Tibial artery (tissue), 4 donors: ENCODE results near the gene GNMT.

Source experiments
- DNase-seq, 2 donors: peaks; one replicate each; pipeline ENCODE4 v3.0.0-alpha.2; 2019
- H3K27ac ChIP-seq, 2 donors: fragments of 200-600 bp; sonication (generic) in 1 of 2; 1 replicate in 1 of 2; 2 replicates in 1 of 2; pipeline ENCODE4 v1.5.1; 2018 to 2019; ENCODE audit warnings: mild to moderate bottlenecking in 1 of 2
- H3K27me3 ChIP-seq, 2 donors: fragments of 200-600 bp; sonication (generic) in 1 of 2; one replicate each; pipeline versions ENCODE4 v1.5.1 to v1.6.0; 2016 to 2019
- H3K36me3 ChIP-seq, 3 donors: fragments of 200-600 bp; sonication (generic) in 2 of 3; one replicate each; pipeline ENCODE4 v1.5.1; 2016 to 2019; ENCODE audit warnings: mild to moderate bottlenecking in 2 of 3
- H3K4me1 ChIP-seq, 4 donors: fragments of 200-600 bp; sonication (generic) in 2 of 4; 1 replicate in 3 of 4; 2 replicates in 1 of 4; pipeline ENCODE4 v1.5.1; 2016 to 2019
- H3K4me3 ChIP-seq, 2 donors: fragments of 200-600 bp; sonication (generic) in 1 of 2; 1 replicate in 1 of 2; 2 replicates in 1 of 2; pipeline ENCODE4 v1.5.1; 2018 to 2019; ENCODE audit warnings: mild to moderate bottlenecking in 2 of 2
- H3K9me3 ChIP-seq, 3 donors: fragments of 200-600 bp; sonication (generic) in 1 of 3; one replicate each; pipeline ENCODE4 v1.5.1; 2016 to 2019
- intact Hi-C: fragments of 100-400 bp; cut with DNase I; formaldehyde crosslinking; loops from one replicate; pipeline ENCODE4 v1.15.0; 2023; ENCODE audit warnings: low total_unique reads
- TF ChIP-seq, protein P1 (sequence below), 2 experiments: fragments of 200-600 bp in 1 of 2; fragments of 450-650 bp in 1 of 2; IDR thresholded peaks; one replicate each; pipeline ENCODE4 v1.5.1; 2017 to 2019; ENCODE audit warnings: antibody characterized with exemption in 2 of 2, mild to moderate bottlenecking in 1 of 2, moderate library complexity in 1 of 2

GNMT gene

DNA sequence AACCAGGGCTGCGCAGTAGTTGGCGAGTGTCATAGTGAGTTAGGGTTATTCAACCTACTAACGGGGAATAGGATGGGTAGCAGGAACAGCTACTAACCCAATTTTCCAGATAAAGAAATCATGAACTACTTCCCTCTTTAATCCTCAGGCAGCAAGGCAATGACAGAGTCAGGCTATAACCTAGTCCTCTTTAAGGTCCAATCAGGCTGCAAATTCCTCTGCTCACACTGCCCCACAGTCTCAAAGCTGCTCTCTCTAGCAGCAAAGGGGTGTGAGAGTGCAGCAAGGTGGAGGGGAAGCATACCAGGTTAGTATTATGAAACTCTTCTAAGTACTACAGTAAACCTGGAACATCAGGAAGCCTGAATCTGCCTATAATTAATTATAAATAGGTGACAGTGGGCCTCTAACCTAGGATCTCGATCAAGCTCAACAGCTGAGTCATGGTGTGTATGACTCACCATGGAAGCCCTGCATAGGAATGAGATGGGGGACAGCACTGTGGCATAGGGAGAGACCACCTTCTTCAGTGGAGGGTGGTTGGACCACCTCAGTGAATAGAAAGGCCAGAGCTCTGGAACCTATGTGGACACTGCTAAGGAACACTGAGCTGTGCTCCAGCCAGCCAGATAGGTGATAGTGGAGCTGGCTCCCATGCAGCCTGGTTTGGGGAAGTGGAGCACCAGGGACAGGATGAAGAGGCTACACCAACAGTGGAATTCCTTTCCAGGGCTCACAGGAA is 10.5 kb downstream of the GNMT start:
- H3K9me3 ChIP-seq, result no peaks in the 10 kb centered on the region
- TF ChIP-seq, protein P1, sequence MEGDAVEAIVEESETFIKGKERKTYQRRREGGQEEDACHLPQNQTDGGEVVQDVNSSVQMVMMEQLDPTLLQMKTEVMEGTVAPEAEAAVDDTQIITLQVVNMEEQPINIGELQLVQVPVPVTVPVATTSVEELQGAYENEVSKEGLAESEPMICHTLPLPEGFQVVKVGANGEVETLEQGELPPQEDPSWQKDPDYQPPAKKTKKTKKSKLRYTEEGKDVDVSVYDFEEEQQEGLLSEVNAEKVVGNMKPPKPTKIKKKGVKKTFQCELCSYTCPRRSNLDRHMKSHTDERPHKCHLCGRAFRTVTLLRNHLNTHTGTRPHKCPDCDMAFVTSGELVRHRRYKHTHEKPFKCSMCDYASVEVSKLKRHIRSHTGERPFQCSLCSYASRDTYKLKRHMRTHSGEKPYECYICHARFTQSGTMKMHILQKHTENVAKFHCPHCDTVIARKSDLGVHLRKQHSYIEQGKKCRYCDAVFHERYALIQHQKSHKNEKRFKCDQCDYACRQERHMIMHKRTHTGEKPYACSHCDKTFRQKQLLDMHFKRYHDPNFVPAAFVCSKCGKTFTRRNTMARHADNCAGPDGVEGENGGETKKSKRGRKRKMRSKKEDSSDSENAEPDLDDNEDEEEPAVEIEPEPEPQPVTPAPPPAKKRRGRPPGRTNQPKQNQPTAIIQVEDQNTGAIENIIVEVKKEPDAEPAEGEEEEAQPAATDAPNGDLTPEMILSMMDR (IDR thresholded peaks at IDR 0.05), result no peak
- intact Hi-C loops, result loop anchor here (10.0 kb wide), 1 partner anchor 66 kb away; no protein-coding TSS in a partner anchor
- H3K4me3 ChIP-seq, result no peak overlapping the region
- no peak for DNase-seq
- H3K4me1 ChIP-seq, result peaks cover 0 to 4% (median 0%) of the 10 kb centered on the region in 4 donors
- no peak overlapping the region for H3K27ac ChIP-seq
- H3K36me3 ChIP-seq, result peaks cover 28 to 51% (median 42%) of the 10 kb centered on the region in 3 donors
- no peaks in the 10 kb centered on the region for H3K27me3 ChIP-seq

DNA sequence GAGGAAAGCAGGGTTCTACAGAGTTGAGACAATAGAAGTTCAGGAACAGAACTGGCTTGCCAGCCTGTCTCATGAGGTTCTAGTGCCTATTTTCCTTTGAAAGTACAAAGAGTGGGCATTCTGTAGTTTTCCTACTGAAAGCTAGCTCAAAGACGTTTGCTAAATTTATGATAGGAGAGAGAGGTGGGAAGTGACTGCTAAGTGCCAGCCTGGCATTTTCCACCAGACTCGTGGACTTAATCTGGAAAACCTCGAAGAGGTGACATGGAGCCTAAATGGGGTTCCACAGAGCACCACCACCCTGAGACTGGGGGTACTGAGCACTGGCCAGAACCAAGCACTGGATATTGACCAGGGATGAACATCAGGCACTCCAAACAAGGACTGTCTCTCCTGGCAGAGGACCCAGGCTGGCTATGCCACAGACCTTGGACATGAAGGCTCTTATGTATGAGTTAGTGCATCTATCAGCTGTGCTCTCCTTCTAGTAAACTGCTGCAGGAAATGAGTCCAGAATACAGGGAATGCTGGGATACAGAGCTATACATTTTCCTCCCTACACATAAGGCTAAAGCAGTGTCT is 11.3 kb downstream of the GNMT start:
- H3K27ac ChIP-seq, result no peak overlapping the region
- no peaks in the 10 kb centered on the region for H3K27me3 ChIP-seq
- H3K4me1 ChIP-seq, result peaks cover 0 to 12% (median under 1%) of the 10 kb centered on the region in 4 donors
- TF ChIP-seq, protein P1 (IDR thresholded peaks at IDR 0.05), result no peak
- intact Hi-C loops, result loop anchor here (10.0 kb wide), 1 partner anchor 67 kb away; no protein-coding TSS in a partner anchor
- H3K9me3 ChIP-seq, result no peaks in the 10 kb centered on the region
- peaks cover 28 to 43% (median 36%) of the 10 kb centered on the region in 3 donors for H3K36me3 ChIP-seq
- DNase-seq, result no peak
- no peak overlapping the region for H3K4me3 ChIP-seq

DNA sequence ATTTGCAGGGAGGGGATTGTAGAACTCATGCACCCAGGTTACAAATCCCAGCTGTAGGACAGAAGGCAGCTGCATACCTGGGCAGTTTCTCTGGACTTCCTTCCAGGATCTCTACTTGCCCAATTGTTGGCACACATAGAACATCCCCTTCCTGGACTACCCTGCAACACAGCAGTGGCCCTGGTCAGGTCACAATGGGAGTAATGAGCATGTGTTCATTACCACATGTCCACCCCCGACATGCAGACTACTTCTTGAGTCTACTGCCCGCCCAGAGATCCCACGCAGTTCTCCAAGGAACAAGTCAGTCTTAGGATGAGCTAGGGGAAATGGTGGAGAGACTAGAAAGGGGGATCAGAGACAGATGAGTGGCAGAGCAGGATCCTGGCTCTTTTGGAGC is 13.4 kb downstream of the GNMT start:
- intact Hi-C loops, result loop anchor here (10.0 kb wide), 1 partner anchor 69 kb away; no protein-coding TSS in a partner anchor
- Histone ChIP-seq H3K4me3 (no peak overlapping the region), H3K27me3 (no peaks in the 10 kb centered on the region), H3K27ac (no peak overlapping the region), H3K4me1 (peaks cover 0 to 28% (median 11%) of the 10 kb centered on the region in 4 donors), H3K9me3 (no peaks in the 10 kb centered on the region), H3K36me3 (peaks cover 9 to 23% (median 16%) of the 10 kb centered on the region in 3 donors)
- TF ChIP-seq, protein P1 (IDR thresholded peaks at IDR 0.05), result no peak
- no peak for DNase-seq

DNA sequence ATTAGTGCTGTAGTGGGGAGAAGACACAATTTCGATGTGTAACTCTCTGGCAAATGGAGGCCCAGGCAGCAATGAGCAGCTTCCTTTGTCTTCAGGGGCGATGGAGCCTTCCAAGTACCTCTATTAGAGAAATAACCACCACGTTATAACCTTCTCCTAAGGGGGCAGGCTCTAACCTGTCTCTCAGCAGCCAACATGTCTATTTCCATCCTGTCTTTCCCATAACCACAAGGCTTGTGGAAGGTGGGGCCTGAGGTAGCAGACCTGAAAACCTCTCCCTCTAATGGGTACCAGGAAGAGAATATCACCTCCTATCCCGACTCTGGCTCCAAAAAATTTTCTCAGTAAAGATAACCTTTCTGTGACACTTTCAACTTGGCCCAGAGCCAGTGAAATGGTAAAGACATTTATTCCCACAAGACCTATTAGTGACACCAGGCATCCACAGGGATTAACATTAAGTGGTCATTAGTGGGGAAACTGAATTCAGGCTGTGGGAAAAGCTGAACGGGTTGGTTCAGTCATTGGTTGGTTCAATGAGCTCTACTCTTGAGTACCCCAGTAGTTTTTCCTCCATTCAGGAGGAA is 14.5 kb downstream of the GNMT start:
- Histone ChIP-seq H3K4me1 (peaks cover 0 to 35% (median 17%) of the 10 kb centered on the region in 4 donors), H3K4me3 (no peak overlapping the region), H3K27ac (no peak overlapping the region), H3K27me3 (no peaks in the 10 kb centered on the region), H3K9me3 (no peaks in the 10 kb centered on the region), H3K36me3 (peaks cover 0 to 12% (median 6%) of the 10 kb centered on the region in 3 donors)
- no peak for DNase-seq
- intact Hi-C loops, result loop anchor here (10.0 kb wide), 1 partner anchor 70 kb away; no protein-coding TSS in a partner anchor
- TF ChIP-seq, protein P1 (IDR thresholded peaks at IDR 0.05), result no peak

DNA sequence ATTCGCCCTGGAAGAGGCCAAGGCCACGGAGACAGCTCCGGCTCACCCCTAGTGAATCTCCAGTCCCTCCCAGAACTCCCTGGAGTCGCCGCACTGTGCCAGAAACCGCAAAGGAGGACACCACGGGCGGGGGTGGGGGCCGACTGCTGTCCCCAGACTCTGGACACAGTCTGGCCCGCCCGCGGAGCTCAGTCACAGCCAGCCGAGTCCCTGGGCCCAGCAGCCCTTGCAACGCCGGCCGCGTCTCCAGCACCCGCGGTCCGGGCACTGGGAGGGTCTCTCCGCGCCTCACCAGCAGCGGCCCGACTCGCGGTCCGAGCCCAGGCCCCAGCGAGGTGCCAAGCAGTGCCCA is 17.9 kb downstream of the GNMT start:
- Histone ChIP-seq H3K36me3 (peaks cover 0 to 8% (median 0%) of the 10 kb centered on the region in 3 donors), H3K27ac (peak overlapping the region; percentile 86 to 87), H3K9me3 (no peaks in the 10 kb centered on the region), H3K4me1 (peaks cover 0 to 44% (median 23%) of the 10 kb centered on the region in 4 donors), H3K4me3 (peak overlapping the region; percentile 82 to 91), H3K27me3 (no peaks in the 10 kb centered on the region)
- DNase-seq, result no peak
- TF ChIP-seq, protein P1 (IDR thresholded peaks at IDR 0.05), result no peak
- intact Hi-C loops, result loop anchor here (10.0 kb wide), 1 partner anchor 74 kb away; no protein-coding TSS in a partner anchor
